Loucy (cell line): ENCODE results near the gene IGFALS.
A peak's percentile ranks its signal among the peaks of the same experiment; 100 is the strongest.

Experiments
- H2AFZ ChIP-seq: fragments of 200-600 bp; sonication (generic); 2 replicates; pipeline ENCODE4 v1.6.0; 2016; ENCODE audit warnings: antibody characterized with exemption, mild to moderate bottlenecking, low read length, moderate library complexity
- H3F3A ChIP-seq: fragments of 200-600 bp; 2 replicates; pipeline ENCODE4 v1.6.0; 2016; ENCODE audit warnings: antibody characterized with exemption, low read depth, mild to moderate bottlenecking
- H3K27me3 ChIP-seq: fragments of 200-600 bp; sonication (generic); 2 replicates; pipeline ENCODE4 v1.6.1; 2014; ENCODE audit warnings: low read length, mild to moderate bottlenecking; ENCODE audit not compliant: insufficient read depth, poor library complexity, severe bottlenecking
- H3K36me3 ChIP-seq: fragments of 200-600 bp; sonication (generic); 2 replicates; pipeline ENCODE4 v1.6.1; 2016; ENCODE audit warnings: low read length; ENCODE audit not compliant: insufficient read depth
- H3K4me1 ChIP-seq: fragments of 200-600 bp; sonication (generic); 2 replicates; pipeline ENCODE4 v1.5.1; 2014; ENCODE audit warnings: low read length, mild to moderate bottlenecking; ENCODE audit not compliant: insufficient read depth, poor library complexity, severe bottlenecking
- H3K4me2 ChIP-seq: fragments of 200-600 bp; sonication (generic); 2 replicates; pipeline ENCODE4 v1.6.0; 2014; ENCODE audit warnings: antibody characterized with exemption, low read length, low read depth, mild to moderate bottlenecking; ENCODE audit not compliant: poor library complexity, severe bottlenecking
- H3K4me3 ChIP-seq: fragments of 200-600 bp; sonication (generic); 2 replicates; pipeline ENCODE4 v1.5.1; 2014; ENCODE audit warnings: low read length, mild to moderate bottlenecking, mixed read lengths; ENCODE audit not compliant: poor library complexity, severe bottlenecking
- H3K79me2 ChIP-seq: fragments of 200-600 bp; sonication (generic); 2 replicates; pipeline ENCODE4 v1.6.1; 2014; ENCODE audit warnings: low read length; ENCODE audit not compliant: insufficient read depth
- H3K9ac ChIP-seq: fragments of 200-600 bp; sonication (generic); 2 replicates; pipeline ENCODE4 v1.6.0; 2014; ENCODE audit warnings: mild to moderate bottlenecking, low read depth, low read length, moderate library complexity; ENCODE audit not compliant: poor library complexity, severe bottlenecking
- H3K9me2 ChIP-seq: fragments of 200-600 bp; sonication (generic); replicated peaks from 2 replicates; pipeline ENCODE4 v1.6.1; 2016; ENCODE audit warnings: low read depth, low read length, mixed read lengths
- H3K9me3 ChIP-seq: fragments of 200-600 bp; sonication (generic); 2 replicates; pipeline ENCODE4 v1.6.1; 2014; ENCODE audit warnings: mild to moderate bottlenecking, antibody characterized with exemption, low read length, low read depth; ENCODE audit not compliant: insufficient read depth
- H4K20me1 ChIP-seq: fragments of 200-600 bp; sonication (generic); 2 replicates; pipeline ENCODE4 v1.6.0; 2014; ENCODE audit warnings: antibody characterized with exemption, low read length, mild to moderate bottlenecking; ENCODE audit not compliant: insufficient read depth, poor library complexity, severe bottlenecking
- CTCF ChIP-seq: fragments of 200-600 bp; sonication (generic); conservative IDR thresholded peaks from 2 replicates; pipeline ENCODE4 v1.5.1; 2014; ENCODE audit warnings: mild to moderate bottlenecking, antibody characterized with exemption, low read length
- EZH2phosphoT487 ChIP-seq: fragments of 200-600 bp; IDR thresholded peaks from 2 replicates; pipeline ENCODE4 v1.6.1; 2018; ENCODE audit warnings: antibody characterized with exemption, mild to moderate bottlenecking, moderate library complexity, borderline replicate concordance

The IGFALS gene

GRCh38 chr16:1771864-1772361 is 21.6 kb downstream of the IGFALS start:
- H3K4me2 ChIP-seq: peak overlapping the region; percentile 85
- H3K4me1 ChIP-seq: no peaks in the 10 kb centered on the region
- no peaks in the 10 kb centered on the region for H3K27me3 ChIP-seq
- TF ChIP-seq CTCF (no peak), EZH2phosphoT487 (no peak)
- no peaks in the 10 kb centered on the region for H3K36me3 ChIP-seq
- H3K9me2 ChIP-seq: no peaks in the 10 kb centered on the region
- peaks cover 10% of the 10 kb centered on the region for H4K20me1 ChIP-seq
- H3K79me2 ChIP-seq: peaks cover 23% of the 10 kb centered on the region; the same call in 1 of the 2 replicates
- peak overlapping the region; percentile 86 for H3K9ac ChIP-seq
- no peaks in the 10 kb centered on the region for H3F3A ChIP-seq
- H2AFZ ChIP-seq: no peak overlapping the region; the same call in 1 of the 2 replicates
- H3K9me3 ChIP-seq: no peaks in the 10 kb centered on the region
- H3K4me3 ChIP-seq: peak overlapping the region; percentile 95

- Histone ChIP-seq H3K9ac (peak within 1 kb of the TSS; percentile 86), H3K36me3 (no peaks in the 10 kb centered on the region)
These were observed 22.2 kb downstream of the IGFALS start, which contains the start of gene NME3 for GRCh38 chr16:1771188-1771863. TSS of gene NME3 (minus strand) at chr16:1771543. CDS start at chr16:1771534, 9 bp downstream.

More at GRCh38 chr16:1771188-1771863, 22.2 kb downstream of the IGFALS start, which contains the start of gene NME3:
- Histone ChIP-seq H3K4me3 (peak within 1 kb of the TSS; percentile 95), H3F3A (no peaks in the 10 kb centered on the region), H2AFZ (no peak within 1 kb of the TSS; the same call in 1 of the 2 replicates), H3K9me2 (no peaks in the 10 kb centered on the region), H3K9me3 (no peaks in the 10 kb centered on the region), H3K79me2 (peaks cover 23% of the 10 kb centered on the region; the same call in 1 of the 2 replicates), H4K20me1 (peaks cover 10% of the 10 kb centered on the region), H3K4me2 (peak within 1 kb of the TSS; percentile 85), H3K27me3 (no peaks in the 10 kb centered on the region), H3K4me1 (no peaks in the 10 kb centered on the region)
- TF ChIP-seq EZH2phosphoT487: no peak
- TF ChIP-seq CTCF: no peak
